Adipocyte (in vitro differentiated cells): ENCODE results near the gene TMEM231.
"Not testable (repeated sequence)": the region's sequence is repeated elsewhere in the genome, so short reads cannot be mapped to it uniquely, and the experiment has no call there.

Experiments
- DNase-seq: peaks from one replicate; pipeline ENCODE4 v3.0.0-alpha.2; 2015; ENCODE audit warnings: low read depth
- H3K27me3 ChIP-seq: replicated peaks from 2 replicates; pipeline ENCODE4 v1.7.0; 2013; ENCODE audit warnings: mild to moderate bottlenecking, low read length, moderate library complexity; ENCODE audit not compliant: control insufficient read depth, insufficient read depth
- H3K36me3 ChIP-seq: 2 replicates; pipeline ENCODE4 v1.7.0; 2013; ENCODE audit warnings: low read length, mild to moderate bottlenecking, moderate library complexity; ENCODE audit not compliant: control insufficient read depth, insufficient read depth, severe bottlenecking
- H3K4me1 ChIP-seq: 2 replicates; pipeline ENCODE4 v1.7.0; 2013; ENCODE audit warnings: mild to moderate bottlenecking, low read length, moderate library complexity; ENCODE audit not compliant: control insufficient read depth, insufficient read depth
- H3K4me3 ChIP-seq: 2 replicates; pipeline ENCODE4 v1.7.0; 2013; ENCODE audit warnings: mild to moderate bottlenecking, low read length, moderate library complexity
- H3K9ac ChIP-seq: 2 replicates; pipeline ENCODE4 v1.7.0; 2013; ENCODE audit warnings: mild to moderate bottlenecking, low read length, moderate library complexity
- H3K9me3 ChIP-seq: 2 replicates; pipeline ENCODE4 v1.7.0; 2013; ENCODE audit warnings: mild to moderate bottlenecking, low read length, moderate library complexity; ENCODE audit not compliant: control insufficient read depth

TMEM231 gene, protein sequence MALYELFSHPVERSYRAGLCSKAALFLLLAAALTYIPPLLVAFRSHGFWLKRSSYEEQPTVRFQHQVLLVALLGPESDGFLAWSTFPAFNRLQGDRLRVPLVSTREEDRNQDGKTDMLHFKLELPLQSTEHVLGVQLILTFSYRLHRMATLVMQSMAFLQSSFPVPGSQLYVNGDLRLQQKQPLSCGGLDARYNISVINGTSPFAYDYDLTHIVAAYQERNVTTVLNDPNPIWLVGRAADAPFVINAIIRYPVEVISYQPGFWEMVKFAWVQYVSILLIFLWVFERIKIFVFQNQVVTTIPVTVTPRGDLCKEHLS

DNA sequence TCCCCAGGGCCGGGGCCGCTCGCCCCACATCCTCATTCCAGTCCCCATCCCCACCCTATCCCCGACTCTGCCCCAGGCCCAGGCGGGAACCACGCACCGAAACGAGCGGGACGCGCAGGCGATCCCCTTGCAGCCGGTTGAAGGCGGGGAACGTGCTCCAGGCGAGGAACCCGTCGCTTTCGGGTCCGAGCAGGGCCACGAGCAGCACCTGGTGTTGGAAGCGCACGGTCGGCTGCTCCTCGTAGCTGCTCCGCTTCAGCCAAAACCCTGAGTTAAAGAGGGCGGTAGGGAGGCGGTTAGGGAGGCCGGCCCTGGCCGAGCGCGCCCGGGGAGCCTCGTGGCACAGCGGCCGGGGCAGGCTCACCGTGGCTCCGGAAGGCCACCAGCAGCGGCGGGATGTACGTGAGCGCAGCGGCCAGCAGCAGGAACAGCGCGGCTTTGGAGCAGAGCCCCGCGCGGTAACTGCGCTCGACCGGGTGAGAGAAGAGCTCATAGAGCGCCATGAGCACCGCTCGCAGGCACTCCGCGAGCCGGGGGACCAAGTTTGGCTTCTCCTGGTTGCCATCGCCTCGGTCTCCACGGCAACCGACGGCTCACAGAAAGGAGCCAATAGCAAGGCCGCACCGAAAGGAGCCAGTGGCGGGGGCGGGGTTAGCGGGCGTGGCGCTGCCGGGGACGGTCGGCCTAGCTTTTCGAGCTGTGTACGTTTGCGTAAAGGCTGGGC lies at the start of gene TMEM231:
Gene TMEM231, minus strand, starts transcription at position 546 of the 724 bp plus-strand sequence. Its CDS starts 43 bp downstream, at position 503.
- no peaks in the 10 kb centered on the region for H3K27me3 ChIP-seq
- H3K4me3 ChIP-seq: peak within 1 kb of the TSS; percentile 93
- DNase-seq: peak; percentile 98
- peaks cover 14% of the 10 kb centered on the region for H3K4me1 ChIP-seq
- peak within 1 kb of the TSS; percentile 85 for H3K9ac ChIP-seq
- H3K9me3 ChIP-seq: no peaks in the 10 kb centered on the region
- no peaks in the 10 kb centered on the region for H3K36me3 ChIP-seq

DNA sequence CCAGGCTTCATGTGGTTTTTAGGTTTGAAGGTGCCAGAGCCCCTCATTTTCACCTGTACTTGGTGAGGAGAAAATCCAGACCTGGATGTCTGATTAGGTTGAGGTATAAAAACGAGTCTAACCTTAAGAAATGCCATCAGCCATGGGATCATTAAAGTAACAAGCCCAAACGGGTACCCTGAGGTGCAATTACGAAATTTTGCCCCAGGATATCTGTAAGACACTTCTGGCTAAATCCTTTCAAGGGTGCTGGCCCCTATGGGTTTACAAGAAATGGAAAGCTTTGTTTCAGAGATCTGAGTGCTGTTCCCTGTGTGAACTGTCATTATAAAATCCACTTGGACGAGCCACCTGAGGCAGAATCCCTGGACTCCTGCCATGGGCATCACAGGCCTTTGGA lies 47.2 kb upstream of the TMEM231 start:
- Histone ChIP-seq H3K4me3 (no peak overlapping the region), H3K9ac (no peak overlapping the region), H3K36me3 (peaks cover 62% of the 10 kb centered on the region), H3K9me3 (no peaks in the 10 kb centered on the region), H3K27me3 (no peaks in the 10 kb centered on the region), H3K4me1 (peaks cover 6% of the 10 kb centered on the region)
- DNase-seq: no peak

DNA sequence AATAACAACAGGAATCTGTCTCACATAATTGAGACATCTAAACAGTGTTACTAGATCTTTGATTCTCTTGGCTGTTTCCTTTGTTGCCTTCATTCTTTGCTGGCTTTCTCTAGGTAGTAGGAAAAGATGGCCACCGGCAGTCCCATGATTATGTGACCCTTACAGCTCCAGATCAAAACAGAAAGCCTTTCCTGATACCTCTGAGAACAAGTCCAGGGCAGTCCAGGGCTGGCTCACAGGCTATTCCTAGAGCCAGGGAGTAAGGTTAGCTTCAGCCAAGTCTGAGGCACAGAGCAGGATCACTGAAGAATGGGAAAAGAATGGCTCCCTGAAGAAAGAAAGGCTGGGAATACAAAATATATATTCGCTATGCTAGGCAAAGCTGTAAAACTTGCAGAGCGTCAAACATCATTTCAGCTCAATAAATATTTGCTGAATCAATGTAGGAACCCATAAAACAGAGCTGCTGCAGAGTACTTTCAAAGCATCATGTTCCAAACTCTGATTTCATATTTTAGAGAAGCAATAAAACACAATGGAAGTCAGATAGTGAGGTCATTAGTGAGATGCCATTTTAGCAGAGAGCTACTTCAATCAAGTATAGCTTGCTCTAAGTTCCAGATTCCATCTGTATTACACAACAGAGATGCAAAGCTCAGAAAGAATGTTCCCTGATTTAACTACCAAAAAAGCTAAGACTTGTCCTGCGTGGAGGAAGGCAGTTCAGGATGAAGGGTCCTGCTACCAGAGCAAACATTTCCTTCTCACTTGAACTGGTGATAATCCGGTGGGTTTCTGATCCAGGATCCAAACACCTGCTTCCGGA lies 43.6 kb upstream of the TMEM231 start:
- H3K4me3 ChIP-seq: no peak overlapping the region
- H3K36me3 ChIP-seq: peaks cover 45% of the 10 kb centered on the region
- peaks cover 6% of the 10 kb centered on the region for H3K4me1 ChIP-seq
- H3K9ac ChIP-seq: no peak overlapping the region
- H3K27me3 ChIP-seq: no peaks in the 10 kb centered on the region
- H3K9me3 ChIP-seq: no peaks in the 10 kb centered on the region
- DNase-seq: peak; percentile 48

DNA sequence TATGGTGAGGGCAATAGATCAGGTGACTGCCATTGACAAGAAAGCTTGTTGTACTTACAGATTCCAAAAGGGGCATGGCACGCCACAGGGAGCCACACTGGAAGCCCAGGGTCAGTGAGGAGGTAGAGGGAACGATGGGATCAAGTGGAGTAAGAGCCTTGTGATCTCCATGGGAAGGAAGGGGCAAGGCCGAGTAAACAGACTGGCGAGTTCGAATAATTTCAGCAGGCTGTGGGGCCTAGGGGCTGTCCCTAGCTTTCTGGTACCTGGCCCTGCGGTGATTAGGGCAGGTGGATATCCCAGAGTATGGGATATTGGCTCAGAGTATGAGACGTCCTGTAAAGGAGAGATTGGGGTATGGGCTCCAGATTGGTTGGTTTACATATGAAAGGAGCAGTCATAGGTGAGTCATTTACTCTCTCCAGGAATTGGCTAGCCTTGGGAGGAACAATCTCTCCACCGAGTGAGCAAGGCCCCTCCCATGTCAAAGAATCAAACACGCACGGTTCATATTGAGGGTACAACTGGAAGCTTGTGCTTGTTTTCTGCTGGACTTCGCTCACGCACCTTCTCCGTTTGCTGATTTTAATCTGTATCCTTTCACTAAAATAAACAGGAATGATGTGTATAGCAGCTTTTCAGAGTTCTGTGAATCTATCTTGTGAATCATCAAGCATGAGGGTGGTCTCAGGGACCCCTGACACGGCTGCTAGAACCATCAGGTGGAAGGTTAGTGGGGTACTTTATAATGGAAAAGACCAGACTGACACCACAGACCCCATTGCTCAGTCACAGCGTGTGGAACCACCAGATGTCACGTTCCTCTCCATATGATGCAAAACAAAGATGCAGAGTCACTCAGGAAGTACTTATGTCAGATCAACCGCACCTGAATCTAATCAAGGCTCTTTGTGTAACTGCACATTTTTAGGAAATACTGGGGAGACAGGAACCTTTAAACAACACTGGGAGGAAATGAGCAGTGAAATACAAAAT lies 38.1 kb upstream of the TMEM231 start:
- Histone ChIP-seq H3K9me3 (no peaks in the 10 kb centered on the region), H3K4me1 (peaks cover 20% of the 10 kb centered on the region), H3K27me3 (no peaks in the 10 kb centered on the region), H3K4me3 (no peak overlapping the region), H3K9ac (no peak overlapping the region), H3K36me3 (peaks cover 14% of the 10 kb centered on the region)
- DNase-seq: peak; percentile 51

DNA sequence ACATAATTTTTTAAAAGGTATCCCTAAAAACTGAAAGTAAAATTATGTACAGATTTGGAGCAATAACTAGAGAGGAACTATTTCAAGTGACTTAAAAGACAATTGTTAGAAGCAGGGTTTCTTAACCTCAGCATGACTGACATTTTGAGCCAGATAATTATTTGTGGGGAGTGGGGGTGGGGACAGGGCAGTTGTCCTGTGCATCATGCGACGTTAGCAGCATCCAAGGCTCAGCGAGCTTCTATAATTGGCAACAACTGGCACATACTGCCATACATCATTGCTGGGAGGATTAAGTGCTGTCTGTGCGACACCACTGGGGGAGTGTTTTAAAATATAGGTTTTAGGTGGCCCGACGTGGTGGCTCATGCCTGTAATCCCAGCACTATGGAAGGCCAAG lies 37.3 kb upstream of the TMEM231 start:
- Histone ChIP-seq H3K27me3 (no peaks in the 10 kb centered on the region), H3K36me3 (peaks cover 14% of the 10 kb centered on the region), H3K4me1 (peaks cover 25% of the 10 kb centered on the region), H3K9me3 (no peaks in the 10 kb centered on the region), H3K4me3 (no peak overlapping the region), H3K9ac (no peak overlapping the region)
- DNase-seq: no peak

DNA sequence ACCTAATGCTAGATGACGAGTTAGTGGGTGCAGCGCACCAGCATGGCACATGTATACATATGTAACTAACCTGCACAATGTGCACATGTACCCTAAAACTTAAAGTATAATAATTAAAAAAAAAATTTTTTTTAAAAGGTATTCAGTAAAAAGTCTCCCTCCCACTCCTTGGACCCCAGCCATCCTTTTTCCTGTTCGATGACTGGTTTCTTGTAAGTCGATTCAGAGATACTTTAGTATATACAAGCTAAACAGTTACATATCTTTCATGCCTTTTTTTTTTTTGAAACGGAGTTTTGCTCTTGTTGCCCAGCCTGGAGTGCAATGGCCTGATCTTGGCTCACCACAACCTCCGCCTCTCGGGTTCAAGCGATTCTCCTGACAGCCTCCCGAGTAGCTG lies 35.9 kb upstream of the TMEM231 start:
- H3K36me3 ChIP-seq, H3K27me3 ChIP-seq, H3K9me3 ChIP-seq, DNase-seq, H3K4me3 ChIP-seq, H3K9ac ChIP-seq: not testable (repeated sequence)
- H3K4me1 ChIP-seq: peaks cover 25% of the 10 kb centered on the region

DNA sequence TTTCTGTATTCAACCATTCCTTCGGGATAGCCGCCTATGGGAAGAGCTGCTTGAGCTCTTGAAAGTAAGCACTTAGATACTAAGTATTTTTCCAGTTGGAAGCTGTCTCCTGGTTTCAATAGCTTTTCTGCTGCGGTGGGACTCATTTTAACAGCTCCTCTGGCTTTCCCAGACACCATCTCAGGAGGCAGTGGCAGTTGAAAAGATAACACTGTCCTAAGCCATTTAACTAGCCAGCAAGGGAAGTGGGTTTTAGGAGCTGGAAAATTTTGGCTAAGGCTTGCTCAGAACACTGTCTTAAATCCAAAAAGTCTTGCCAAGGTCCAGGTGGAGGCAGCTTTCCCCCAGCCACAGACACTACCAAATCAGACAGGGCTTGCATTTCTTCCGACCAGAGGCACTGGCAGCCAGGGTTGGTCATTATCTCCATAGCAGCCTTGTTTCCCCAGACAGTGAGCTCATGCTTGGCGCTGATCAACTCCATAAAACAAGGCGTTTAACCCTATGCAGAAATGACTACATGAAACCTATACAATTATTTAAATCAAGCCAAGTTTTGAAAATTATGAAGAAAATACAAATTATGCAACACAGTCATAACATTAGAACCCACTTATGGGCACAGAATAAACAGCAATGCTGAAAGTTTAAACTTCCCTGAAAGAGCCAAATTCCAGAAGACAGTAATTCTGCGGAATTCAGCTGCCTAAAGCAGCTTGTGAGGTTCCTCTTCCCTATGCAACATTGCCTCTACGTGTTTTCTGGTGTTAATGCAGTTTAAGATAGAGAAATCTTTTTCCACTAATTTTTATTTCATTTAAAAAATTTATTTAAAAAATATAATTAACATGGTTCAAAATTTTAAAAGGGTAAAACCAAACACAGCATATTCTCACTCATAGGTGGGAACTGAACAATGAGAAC lies 35.1 kb upstream of the TMEM231 start:
- Histone ChIP-seq H3K9me3 (no peaks in the 10 kb centered on the region), H3K4me3 (peak overlapping the region; percentile 32), H3K9ac (peak overlapping the region; percentile 33), H3K4me1 (peaks cover 25% of the 10 kb centered on the region), H3K36me3 (peaks cover 5% of the 10 kb centered on the region), H3K27me3 (no peaks in the 10 kb centered on the region)
- DNase-seq: peak; percentile 69

DNA sequence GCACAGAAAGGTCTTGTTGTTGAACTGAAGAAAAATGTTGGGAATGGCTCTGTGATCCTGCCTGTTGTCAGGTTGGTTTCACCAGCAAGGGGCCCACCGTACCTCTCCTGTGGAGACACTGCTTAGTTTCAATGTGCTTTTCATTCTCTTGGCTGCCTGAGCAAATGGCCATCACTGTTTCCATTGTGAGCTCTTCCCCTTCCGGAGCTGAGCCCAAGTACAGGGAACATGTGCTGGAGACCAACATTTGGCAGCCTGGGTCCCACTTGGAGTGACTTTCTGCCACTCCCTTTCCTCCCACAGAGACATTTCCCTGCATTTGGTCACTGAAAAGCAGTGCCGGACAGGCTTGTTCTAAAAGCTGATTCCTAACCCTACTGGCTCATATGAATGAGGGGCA lies 33.3 kb upstream of the TMEM231 start:
- peaks cover 3% of the 10 kb centered on the region for H3K36me3 ChIP-seq
- peaks cover 25% of the 10 kb centered on the region for H3K4me1 ChIP-seq
- no peak overlapping the region for H3K4me3 ChIP-seq
- no peak overlapping the region for H3K9ac ChIP-seq
- no peak for DNase-seq
- H3K27me3 ChIP-seq: no peaks in the 10 kb centered on the region
- no peaks in the 10 kb centered on the region for H3K9me3 ChIP-seq

DNA sequence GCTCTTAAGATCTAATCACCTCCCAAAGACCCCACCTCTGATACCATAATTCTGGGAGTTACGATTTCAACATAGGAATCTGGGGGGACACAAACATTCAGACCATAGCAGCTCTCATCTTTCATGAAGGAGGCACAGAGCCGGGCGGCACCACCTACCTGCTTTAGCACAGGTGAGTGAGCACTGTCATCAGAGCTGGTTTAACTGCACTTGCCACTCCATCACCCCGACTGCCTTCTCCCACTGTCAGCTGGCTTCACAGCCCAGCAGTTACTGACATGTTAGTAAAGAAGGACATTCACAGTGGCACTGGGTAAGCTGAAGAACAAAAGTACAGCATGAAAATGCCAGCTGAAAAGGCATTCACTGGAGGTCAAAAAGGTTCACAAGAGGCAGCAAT lies 32.7 kb upstream of the TMEM231 start:
- no peaks in the 10 kb centered on the region for H3K36me3 ChIP-seq
- H3K27me3 ChIP-seq: no peaks in the 10 kb centered on the region
- no peak overlapping the region for H3K4me3 ChIP-seq
- no peaks in the 10 kb centered on the region for H3K9me3 ChIP-seq
- no peak for DNase-seq
- no peak overlapping the region for H3K9ac ChIP-seq
- peaks cover 25% of the 10 kb centered on the region for H3K4me1 ChIP-seq

DNA sequence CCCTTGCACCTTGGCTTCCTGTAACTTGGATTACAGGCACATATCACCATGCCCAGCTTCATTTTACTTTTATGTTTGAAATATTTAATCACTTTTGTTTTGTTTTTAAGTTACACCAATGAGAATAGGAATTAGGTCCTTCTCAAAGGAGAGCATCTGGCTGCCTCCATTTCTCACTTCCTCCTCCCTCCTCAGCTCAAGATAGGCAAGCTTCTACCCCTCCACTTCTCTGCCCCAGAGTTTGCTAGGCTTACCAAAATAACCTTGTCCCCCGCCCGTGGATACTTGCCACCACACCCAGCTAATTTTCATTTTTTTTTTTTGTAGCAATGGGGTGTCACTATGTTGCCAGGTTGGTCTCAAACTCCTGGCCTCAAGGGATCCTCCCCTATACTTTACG lies 28.1 kb upstream of the TMEM231 start:
- no peak for DNase-seq
- no peak overlapping the region for H3K4me3 ChIP-seq
- H3K9me3 ChIP-seq: no peaks in the 10 kb centered on the region
- H3K27me3 ChIP-seq: no peaks in the 10 kb centered on the region
- H3K36me3 ChIP-seq: peaks cover 8% of the 10 kb centered on the region
- no peak overlapping the region for H3K9ac ChIP-seq
- H3K4me1 ChIP-seq: peaks cover 5% of the 10 kb centered on the region
